B cell (primary cell): Measurements from ENCODE around the gene DCLK1. TPM values are rescaled to one million over a fixed set of nuclear protein-coding genes. Genes with fewer than 3 reads are reported as not detected.

Source experiments
- ATAC-seq: fragments of 200-7000 bp; cut with Tn5 transposase; one replicate; pipeline ENCODE4 v1.10.0; 2021; ENCODE audit warnings: low read depth, mild to moderate bottlenecking, moderate number of reproducible peaks, moderate library complexity
- CTCF ChIA-PET: fragments of 350-600 bp; sonication (Branson Sonifier 250); formaldehyde crosslinking; loops from one replicate; lab custom pipeline; 2021; ENCODE audit warnings: antibody characterized with exemption, inconsistent platforms; lab: Charles Lee
- POLR2A ChIA-PET: fragments of 350-600 bp; sonication (Branson Sonifier 250); formaldehyde crosslinking; loops from one replicate; lab custom pipeline; 2021; ENCODE audit warnings: antibody characterized with exemption; lab: Charles Lee
- DNase-seq: peaks from one replicate; pipeline ENCODE4 v3.0.0; 2013
- H2AFZ ChIP-seq: 2 replicates; pipeline ENCODE4 v1.6.1; 2012; ENCODE audit warnings: mild to moderate bottlenecking, low read depth, low read length; ENCODE audit not compliant: insufficient read depth, poor library complexity, severe bottlenecking
- H3K27ac ChIP-seq, 2 donors: 1 replicate in 1 of 2; 2 replicates in 1 of 2; pipeline ENCODE4 v1.5.1; 2012 to 2013; ENCODE audit warnings: low read length in 2 of 2, mild to moderate bottlenecking in 2 of 2, moderate library complexity in 1 of 2
- H3K27me3 ChIP-seq, 4 experiments: fragments of 200-600 bp in 1 of 4; sonication (generic) in 1 of 4; replicated peaks in 1 of 4; 1 replicate in 2 of 4; 2 replicates in 2 of 4; pipeline versions ENCODE4 v1.6.1 to v1.7.0; 2013 to 2016; ENCODE audit warnings: low read length in 3 of 4, mild to moderate bottlenecking in 2 of 4, mixed read lengths in 1 of 4, moderate library complexity in 1 of 4; ENCODE audit not compliant: insufficient read depth in 4 of 4, control insufficient read depth in 3 of 4; ENCODE audit errors: control extremely low read depth in 1 of 4
- H3K36me3 ChIP-seq, 2 experiments: replicated peaks in 1 of 2; 1 replicate in 1 of 2; 2 replicates in 1 of 2; pipeline versions ENCODE4 v1.6.1 to v1.7.1; 2013; ENCODE audit warnings: low read length in 1 of 2; ENCODE audit not compliant: insufficient read depth in 2 of 2, control insufficient read depth in 1 of 2; ENCODE audit errors: control extremely low read depth in 1 of 2, extremely low read depth in 1 of 2
- H3K4me1 ChIP-seq, 2 donors: fragments of 200-600 bp in 1 of 2; sonication (generic) in 1 of 2; 1 replicate in 1 of 2; 2 replicates in 1 of 2; pipeline versions ENCODE4 v1.5.1 to v1.6.1; 2013 to 2017; ENCODE audit warnings: low read length in 2 of 2; ENCODE audit not compliant: control insufficient read depth in 2 of 2, insufficient read depth in 2 of 2
- H3K4me2 ChIP-seq: replicated peaks from 2 replicates; pipeline ENCODE3; 2012; ENCODE audit warnings: mild to moderate bottlenecking, low read depth, low read length; ENCODE audit not compliant: poor library complexity, severe bottlenecking
- H3K4me3 ChIP-seq, 5 experiments: fragments of 200-600 bp in 1 of 5; sonication (generic) in 1 of 5; 1 replicate in 3 of 5; 2 replicates in 2 of 5; pipeline versions ENCODE4 v1.5.1 to v1.7.0; 2011 to 2016; ENCODE audit warnings: low read length in 4 of 5, mild to moderate bottlenecking in 4 of 5, low read depth in 2 of 5, control low read depth in 1 of 5, moderate library complexity in 1 of 5; ENCODE audit not compliant: insufficient read depth in 1 of 5; ENCODE audit errors: control extremely low read depth in 1 of 5, extremely low read depth in 1 of 5
- H3K79me2 ChIP-seq: fragments of 200-600 bp; sonication (generic); one replicate; pipeline ENCODE4 v1.6.0; 2016; ENCODE audit warnings: low read length; ENCODE audit not compliant: control insufficient read depth, insufficient read depth
- H3K9ac ChIP-seq: fragments of 200-600 bp; sonication (generic); 2 replicates; pipeline ENCODE4 v1.6.1; 2017; ENCODE audit warnings: mild to moderate bottlenecking, low read length, moderate library complexity
- H3K9me3 ChIP-seq, 3 donors: one replicate each; pipeline versions ENCODE4 v1.6.1 to v1.7.1; 2013; ENCODE audit warnings: low read length in 2 of 3; ENCODE audit not compliant: control insufficient read depth in 2 of 3, insufficient read depth in 1 of 3; ENCODE audit errors: control extremely low read depth in 1 of 3
- H4K20me1 ChIP-seq: 2 replicates; pipeline ENCODE4 v1.6.0; 2012; ENCODE audit warnings: mild to moderate bottlenecking, low read length; ENCODE audit not compliant: insufficient read depth, control insufficient read depth, poor library complexity, severe bottlenecking
- H3K27ac Mint-ChIP-seq: one replicate; pipeline ENCODE4 v1.8.0; 2021; ENCODE audit warnings: mixed read lengths
- H3K27me3 Mint-ChIP-seq: one replicate; pipeline ENCODE4 v1.8.0; 2021; ENCODE audit warnings: mixed read lengths
- H3K4me1 Mint-ChIP-seq: one replicate; pipeline ENCODE4 v1.8.0; 2021; ENCODE audit warnings: mixed read lengths
- H3K4me3 Mint-ChIP-seq: one replicate; pipeline ENCODE4 v1.8.0; 2021; ENCODE audit warnings: mixed read lengths
- H3K9me3 Mint-ChIP-seq: one replicate; pipeline ENCODE4 v1.8.0; 2022; ENCODE audit warnings: mixed read lengths; ENCODE audit not compliant: insufficient read depth
- EZH2 ChIP-seq: IDR thresholded peaks from 2 replicates; pipeline ENCODE4 v1.6.1; 2012; ENCODE audit warnings: borderline replicate concordance, low read depth, mild to moderate bottlenecking, moderate library complexity, low read length; ENCODE audit not compliant: insufficient read depth, poor library complexity, severe bottlenecking
- WGBS: methylation state at CpG from one replicate; pipeline ENCODE4 v1.1.5; 2013; ENCODE audit warnings: missing lambda C conversion rate; ENCODE audit not compliant: insufficient coverage; 5-methylcytosine and 5-hydroxymethylcytosine counted together
- intact Hi-C: fragments of 100-400 bp; cut with micrococcal nuclease; formaldehyde crosslinking; loops from one replicate; pipeline ENCODE4 v1.10.0; 2022
- polyA plus RNA-seq: library from polyadenylated mRNA; depleted of rRNA; stranded (reverse); fragments of >200 nt; gene quantifications from 2 replicates; pipeline ENCODE4 v1.2.3, GENCODE V29; 2012
- total RNA-seq, 2 donors: library from RNA; stranded (reverse); fragments of 120-200 nt in 1 of 2; gene quantifications; 1 replicate in 1 of 2; 2 replicates in 1 of 2; pipeline versions ENCODE4 v1.2.3 to v1.2.4, GENCODE V29; 2013 to 2022
- TF ChIP-seq, protein P1 (sequence below): fragments of 200-600 bp; IDR thresholded peaks from one replicate; pipeline ENCODE4 v1.8.0; 2022; ENCODE audit warnings: antibody characterized with exemption, mild to moderate bottlenecking

DCLK1 gene
- total and polyA plus RNA-seq, 2 donors (not counting 1 experiment from before 2014, with no cell fraction given) = not detected

- CTCF ChIA-PET = no interaction called here
- DNase-seq (no peak), ATAC-seq (no peak)
- Histone ChIP-seq H3K4me2 (no peak overlapping the region), H4K20me1 (no peaks in the 10 kb centered on the region), H3K9me3 (no peaks in the 10 kb centered on the region), H3K36me3 (no peaks in the 10 kb centered on the region), H2AFZ (no peak overlapping the region), H3K27me3 (no peaks in the 10 kb centered on the region), H3K4me3 (no peak overlapping the region), H3K27ac (no peak overlapping the region), H3K4me1 (no peaks in the 10 kb centered on the region), H3K9ac (no peak overlapping the region), H3K79me2 (no peaks in the 10 kb centered on the region)
- Mint-ChIP-seq H3K9me3 (peaks cover 5% of the 10 kb centered on the region), H3K27me3 (no peaks in the 10 kb centered on the region), H3K4me1 (no peaks in the 10 kb centered on the region), H3K27ac (no peak overlapping the region), H3K4me3 (no peak overlapping the region)
- intact Hi-C loops = no loop called here
- POLR2A ChIA-PET = no interaction called here
- TF ChIP-seq EZH2 = no peak
- TF ChIP-seq, protein P1, sequence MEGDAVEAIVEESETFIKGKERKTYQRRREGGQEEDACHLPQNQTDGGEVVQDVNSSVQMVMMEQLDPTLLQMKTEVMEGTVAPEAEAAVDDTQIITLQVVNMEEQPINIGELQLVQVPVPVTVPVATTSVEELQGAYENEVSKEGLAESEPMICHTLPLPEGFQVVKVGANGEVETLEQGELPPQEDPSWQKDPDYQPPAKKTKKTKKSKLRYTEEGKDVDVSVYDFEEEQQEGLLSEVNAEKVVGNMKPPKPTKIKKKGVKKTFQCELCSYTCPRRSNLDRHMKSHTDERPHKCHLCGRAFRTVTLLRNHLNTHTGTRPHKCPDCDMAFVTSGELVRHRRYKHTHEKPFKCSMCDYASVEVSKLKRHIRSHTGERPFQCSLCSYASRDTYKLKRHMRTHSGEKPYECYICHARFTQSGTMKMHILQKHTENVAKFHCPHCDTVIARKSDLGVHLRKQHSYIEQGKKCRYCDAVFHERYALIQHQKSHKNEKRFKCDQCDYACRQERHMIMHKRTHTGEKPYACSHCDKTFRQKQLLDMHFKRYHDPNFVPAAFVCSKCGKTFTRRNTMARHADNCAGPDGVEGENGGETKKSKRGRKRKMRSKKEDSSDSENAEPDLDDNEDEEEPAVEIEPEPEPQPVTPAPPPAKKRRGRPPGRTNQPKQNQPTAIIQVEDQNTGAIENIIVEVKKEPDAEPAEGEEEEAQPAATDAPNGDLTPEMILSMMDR = no peak
- WGBS = 96% methylated on average over 4 of the region's 6 CpGs
Observed at GRCh38 chr13:36069881-36070366, 61.3 kb downstream of the DCLK1 start.

- ATAC-seq = no peak
- Histone ChIP-seq H2AFZ (no peak overlapping the region), H3K27ac (no peak overlapping the region), H3K4me2 (no peak overlapping the region), H3K4me1 (no peaks in the 10 kb centered on the region), H3K9me3 (no peaks in the 10 kb centered on the region), H3K9ac (no peak overlapping the region), H3K27me3 (no peaks in the 10 kb centered on the region), H4K20me1 (no peaks in the 10 kb centered on the region), H3K79me2 (no peaks in the 10 kb centered on the region), H3K36me3 (no peaks in the 10 kb centered on the region), H3K4me3 (no peak overlapping the region)
- peaks cover 5% of the 10 kb centered on the region for H3K9me3 Mint-ChIP-seq
- no CpG with 5 or more reads among the region's 3 CpGs for WGBS
- intact Hi-C loops = no loop called here
- no peak overlapping the region for H3K4me3 Mint-ChIP-seq
- H3K4me1 Mint-ChIP-seq = no peaks in the 10 kb centered on the region
- TF ChIP-seq EZH2 = no peak
- TF ChIP-seq, protein P1 = no peak
- no peak for DNase-seq
- no peak overlapping the region for H3K27ac Mint-ChIP-seq
- no peaks in the 10 kb centered on the region for H3K27me3 Mint-ChIP-seq
- ChIA-PET CTCF (no interaction called here), POLR2A (no interaction called here)
Observed at GRCh38 chr13:36068991-36069390, 62.2 kb downstream of the DCLK1 start.
